CD8-positive, alpha-beta memory T cell (primary cell): ENCODE data around the gene CTNND2. TPM values are rescaled to one million over a fixed set of nuclear protein-coding genes. Genes with fewer than 3 reads are reported as not detected.
A peak's percentile ranks its signal among the peaks of the same experiment; 100 is the strongest.

Experiments
- CTCF ChIA-PET: fragments of 350-600 bp; sonication (Branson Sonifier 250); formaldehyde crosslinking; loops from one replicate; lab custom pipeline; 2021; ENCODE audit warnings: antibody characterized with exemption; lab: Charles Lee
- POLR2A ChIA-PET: fragments of 350-600 bp; sonication (Branson Sonifier 250); formaldehyde crosslinking; loops from one replicate; lab custom pipeline; 2021; ENCODE audit warnings: antibody characterized with exemption; lab: Charles Lee
- DNase-seq, 5 donors: peaks; one replicate each; pipeline versions ENCODE4 v3.0.0 to v3.0.0-alpha.2; 2020 to 2022; ENCODE audit warnings: mixed read lengths in 1 of 5
- H3K27ac ChIP-seq: one replicate; pipeline ENCODE4 v1.7.0; 2013; ENCODE audit warnings: low read depth, mild to moderate bottlenecking, low read length, moderate library complexity
- H3K27me3 ChIP-seq: 2 replicates; pipeline ENCODE4 v1.7.0; 2013; ENCODE audit warnings: low read length, mild to moderate bottlenecking; ENCODE audit not compliant: insufficient read depth, poor library complexity, severe bottlenecking
- H3K36me3 ChIP-seq: 2 replicates; pipeline ENCODE4 v1.7.0; 2013; ENCODE audit warnings: mild to moderate bottlenecking, low read length, moderate library complexity; ENCODE audit not compliant: insufficient read depth
- H3K4me1 ChIP-seq: 2 replicates; pipeline ENCODE4 v1.7.0; 2013; ENCODE audit warnings: mild to moderate bottlenecking, low read length, moderate library complexity; ENCODE audit not compliant: insufficient read depth
- H3K4me3 ChIP-seq: 2 replicates; pipeline ENCODE4 v1.7.0; 2013; ENCODE audit warnings: mild to moderate bottlenecking, low read length
- H3K9me3 ChIP-seq: 2 replicates; pipeline ENCODE4 v1.7.0; 2013; ENCODE audit warnings: mild to moderate bottlenecking, low read length
- H3K27ac Mint-ChIP-seq, 8 donors: one replicate each; pipeline ENCODE4 v1.8.0; 2020 to 2021; ENCODE audit warnings: mixed read lengths in 8 of 8, mild to moderate bottlenecking in 6 of 8, inconsistent platforms in 3 of 8, moderate library complexity in 3 of 8
- H3K27me3 Mint-ChIP-seq, 2 donors: one replicate each; pipeline ENCODE4 v1.8.0; 2020 to 2021; ENCODE audit warnings: mixed read lengths in 2 of 2, mild to moderate bottlenecking in 1 of 2, moderate library complexity in 1 of 2
- H3K36me3 Mint-ChIP-seq, 3 donors: one replicate each; pipeline ENCODE4 v1.8.0; 2020 to 2021; ENCODE audit warnings: mixed read lengths in 3 of 3, inconsistent platforms in 1 of 3, mild to moderate bottlenecking in 1 of 3
- H3K4me1 Mint-ChIP-seq, 3 donors: one replicate each; pipeline ENCODE4 v1.8.0; 2020 to 2021; ENCODE audit warnings: mixed read lengths in 3 of 3, inconsistent platforms in 1 of 3, mild to moderate bottlenecking in 1 of 3
- H3K4me3 Mint-ChIP-seq, 7 donors: one replicate each; pipeline ENCODE4 v1.8.0; 2020 to 2021; ENCODE audit warnings: mixed read lengths in 7 of 7, mild to moderate bottlenecking in 6 of 7, moderate library complexity in 4 of 7, inconsistent platforms in 2 of 7
- H3K9me3 Mint-ChIP-seq, 5 donors: one replicate each; pipeline ENCODE4 v1.8.0; 2020 to 2022; ENCODE audit warnings: mixed read lengths in 5 of 5, mild to moderate bottlenecking in 3 of 5, moderate library complexity in 2 of 5, inconsistent platforms in 1 of 5
- polyA plus RNA-seq: library from polyadenylated mRNA; unstranded; fragments of 300-500 nt; fragmentation: Illumina TruSeq; gene quantifications from one replicate; pipeline ENCODE4 v1.2.3, GENCODE V29; 2021
- total RNA-seq, 2 experiments: library from RNA; stranded (reverse); gene quantifications; one replicate each; pipeline ENCODE4 v1.2.3, GENCODE V29; 2021

Gene CTNND2
- total and polyA plus RNA-seq, 3 experiments from 2014 or later = not detected

DNA sequence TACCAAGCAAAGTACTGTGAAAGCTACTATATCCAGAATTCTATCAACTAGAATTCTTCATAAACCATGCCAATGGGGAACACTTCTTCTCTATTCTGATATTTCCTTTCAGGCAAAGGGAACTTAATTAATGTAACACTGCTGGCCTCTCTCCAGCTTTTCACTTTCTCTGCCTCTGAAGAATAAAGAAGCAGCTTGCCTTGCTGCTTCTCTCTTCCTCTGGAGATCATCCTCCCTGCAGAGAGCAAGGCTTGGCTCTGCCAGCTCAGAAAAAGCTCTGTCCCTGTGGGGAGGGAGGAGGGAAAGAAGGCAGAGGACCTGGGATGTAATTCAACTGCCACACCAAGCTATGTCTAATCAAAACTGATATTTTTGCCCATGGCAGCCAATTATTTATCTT is 6.5 kb downstream of the CTNND2 start:
- no peak overlapping the region for H3K27ac ChIP-seq
- H3K4me1 Mint-ChIP-seq = peaks cover 0 to 2% (median 0%) of the 10 kb centered on the region in 3 donors
- no peaks in the 10 kb centered on the region for H3K36me3 Mint-ChIP-seq
- H3K27me3 ChIP-seq = no peaks in the 10 kb centered on the region
- DNase-seq = no peak
- H3K4me3 Mint-ChIP-seq = no peak overlapping the region
- H3K9me3 Mint-ChIP-seq = peaks cover 7 to 18% (median 9%) of the 10 kb centered on the region in 5 donors
- no peaks in the 10 kb centered on the region for H3K4me1 ChIP-seq
- no peak overlapping the region for H3K27ac Mint-ChIP-seq
- no peak overlapping the region for H3K4me3 ChIP-seq
- H3K27me3 Mint-ChIP-seq = peaks cover 10 to 11% of the 10 kb centered on the region in 2 donors
- ChIA-PET CTCF (no interaction called here), POLR2A (no interaction called here)
- H3K36me3 ChIP-seq = no peaks in the 10 kb centered on the region
- H3K9me3 ChIP-seq = no peaks in the 10 kb centered on the region

DNA sequence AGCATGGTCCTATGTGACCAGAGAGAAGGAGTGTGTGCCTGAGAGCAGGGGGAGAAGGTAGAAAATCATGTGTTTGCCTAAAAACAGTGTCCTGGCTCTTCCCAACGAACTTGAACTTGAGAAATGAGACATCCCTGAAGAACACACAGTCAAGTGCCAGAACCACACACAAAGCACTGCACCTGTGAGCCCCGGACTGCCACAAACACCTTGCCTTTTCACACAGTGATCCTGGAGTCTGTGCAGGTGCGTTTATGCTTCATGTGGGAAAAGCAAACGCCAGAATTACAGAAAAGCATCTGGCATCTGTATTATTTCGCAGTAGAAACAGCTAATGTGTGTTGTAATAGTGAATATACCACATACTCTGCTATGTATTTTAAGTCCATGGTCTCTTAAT is 9.3 kb downstream of the CTNND2 start:
- Histone ChIP-seq H3K27ac (no peak overlapping the region), H3K27me3 (no peaks in the 10 kb centered on the region), H3K4me1 (no peaks in the 10 kb centered on the region), H3K4me3 (no peak overlapping the region), H3K9me3 (no peaks in the 10 kb centered on the region), H3K36me3 (no peaks in the 10 kb centered on the region)
- Mint-ChIP-seq H3K36me3 (no peaks in the 10 kb centered on the region), H3K4me1 (no peaks in the 10 kb centered on the region), H3K27ac (no peak overlapping the region), H3K4me3 (no peak overlapping the region), H3K9me3 (peaks cover 3 to 18% (median 7%) of the 10 kb centered on the region in 5 donors), H3K27me3 (peaks cover 0 to 2% of the 10 kb centered on the region in 2 donors)
- ChIA-PET POLR2A (no interaction called here), CTCF (no interaction called here)
- no peak for DNase-seq

DNA sequence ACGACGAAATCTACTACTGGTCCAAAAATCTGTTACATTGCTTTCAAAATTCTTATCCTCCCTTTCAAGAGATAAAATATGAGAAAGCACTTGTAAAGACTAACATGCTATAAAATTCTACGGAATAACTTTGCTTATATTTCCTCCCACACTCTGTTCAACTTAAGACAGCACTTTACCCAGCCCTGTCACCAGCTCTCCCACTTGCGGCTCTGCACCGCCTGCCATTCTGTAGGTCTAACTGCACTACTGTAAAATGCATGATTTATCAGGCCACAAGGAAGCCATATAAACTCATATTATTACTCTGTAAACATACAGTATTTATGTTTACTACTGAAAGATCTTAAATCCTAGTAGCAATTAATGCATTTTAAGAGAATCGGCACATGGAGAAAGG is 11.4 kb downstream of the CTNND2 start:
- Histone ChIP-seq H3K27ac (no peak overlapping the region), H3K9me3 (no peaks in the 10 kb centered on the region), H3K4me1 (no peaks in the 10 kb centered on the region), H3K4me3 (no peak overlapping the region), H3K36me3 (no peaks in the 10 kb centered on the region), H3K27me3 (no peaks in the 10 kb centered on the region)
- POLR2A ChIA-PET = no interaction called here
- peaks cover 5 to 13% (median 6%) of the 10 kb centered on the region in 5 donors for H3K9me3 Mint-ChIP-seq
- H3K27me3 Mint-ChIP-seq = peaks cover 0 to 2% of the 10 kb centered on the region in 2 donors
- no peak overlapping the region for H3K4me3 Mint-ChIP-seq
- no peaks in the 10 kb centered on the region for H3K36me3 Mint-ChIP-seq
- H3K4me1 Mint-ChIP-seq = no peaks in the 10 kb centered on the region
- CTCF ChIA-PET = no interaction called here
- no peak for DNase-seq
- no peak overlapping the region for H3K27ac Mint-ChIP-seq

DNA sequence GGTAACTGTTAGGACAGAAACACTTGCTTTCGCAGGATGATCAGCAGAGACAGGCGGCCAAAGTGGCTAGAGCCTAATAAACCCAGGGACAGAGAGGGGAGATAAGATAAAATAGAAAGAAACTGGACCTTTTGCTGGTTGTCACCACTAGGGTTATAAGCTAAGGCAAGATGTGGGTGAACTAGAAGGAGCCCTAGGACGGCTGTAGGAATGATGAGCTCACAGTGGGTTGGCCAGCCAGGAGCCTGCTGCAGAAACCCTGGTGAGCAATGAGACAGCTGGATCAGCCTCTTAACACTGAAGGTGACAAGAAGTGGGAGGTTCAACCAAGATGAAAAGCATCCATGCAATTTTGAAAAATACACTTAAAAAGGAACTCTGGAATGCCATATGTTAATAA is 13.5 kb downstream of the CTNND2 start:
- H3K4me1 Mint-ChIP-seq = no peaks in the 10 kb centered on the region
- DNase-seq = no peak
- peaks cover 0 to 8% (median 4%) of the 10 kb centered on the region in 5 donors for H3K9me3 Mint-ChIP-seq
- H3K36me3 ChIP-seq = no peaks in the 10 kb centered on the region
- H3K27me3 ChIP-seq = no peaks in the 10 kb centered on the region
- ChIA-PET POLR2A (no interaction called here), CTCF (no interaction called here)
- no peak overlapping the region for H3K4me3 ChIP-seq
- no peak overlapping the region for H3K4me3 Mint-ChIP-seq
- H3K36me3 Mint-ChIP-seq = no peaks in the 10 kb centered on the region
- no peaks in the 10 kb centered on the region for H3K27me3 Mint-ChIP-seq
- H3K27ac Mint-ChIP-seq = no peak overlapping the region
- no peak overlapping the region for H3K27ac ChIP-seq
- no peaks in the 10 kb centered on the region for H3K4me1 ChIP-seq
- H3K9me3 ChIP-seq = no peaks in the 10 kb centered on the region

DNA sequence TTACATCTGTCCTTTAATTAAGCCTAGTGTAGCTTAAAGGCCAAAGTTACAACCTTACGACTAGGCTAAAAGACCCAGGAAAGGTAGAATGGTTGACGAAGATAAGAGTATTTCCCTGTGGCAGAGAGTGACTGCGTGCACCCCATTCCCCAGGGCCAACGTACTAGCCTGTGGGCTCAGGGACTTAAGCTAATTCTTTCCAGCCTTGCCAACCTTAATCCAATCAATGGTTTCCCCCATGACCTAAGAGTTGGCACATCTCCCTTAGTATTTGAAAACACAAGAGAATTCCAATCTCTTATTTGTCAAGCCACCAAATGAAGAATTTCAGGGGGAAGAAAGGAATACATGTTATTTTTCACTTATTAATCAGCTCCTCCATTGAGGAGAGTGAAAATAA is 16.0 kb downstream of the CTNND2 start:
- Histone ChIP-seq H3K4me1 (no peaks in the 10 kb centered on the region), H3K27ac (no peak overlapping the region), H3K27me3 (no peaks in the 10 kb centered on the region), H3K36me3 (no peaks in the 10 kb centered on the region), H3K9me3 (no peaks in the 10 kb centered on the region), H3K4me3 (no peak overlapping the region)
- no peak overlapping the region for H3K27ac Mint-ChIP-seq
- no peak overlapping the region for H3K4me3 Mint-ChIP-seq
- H3K4me1 Mint-ChIP-seq = no peaks in the 10 kb centered on the region
- POLR2A ChIA-PET = no interaction called here
- peaks cover 0 to 11% (median 5%) of the 10 kb centered on the region in 5 donors for H3K9me3 Mint-ChIP-seq
- no peak for DNase-seq
- CTCF ChIA-PET = no interaction called here
- H3K36me3 Mint-ChIP-seq = no peaks in the 10 kb centered on the region
- H3K27me3 Mint-ChIP-seq = no peaks in the 10 kb centered on the region

DNA sequence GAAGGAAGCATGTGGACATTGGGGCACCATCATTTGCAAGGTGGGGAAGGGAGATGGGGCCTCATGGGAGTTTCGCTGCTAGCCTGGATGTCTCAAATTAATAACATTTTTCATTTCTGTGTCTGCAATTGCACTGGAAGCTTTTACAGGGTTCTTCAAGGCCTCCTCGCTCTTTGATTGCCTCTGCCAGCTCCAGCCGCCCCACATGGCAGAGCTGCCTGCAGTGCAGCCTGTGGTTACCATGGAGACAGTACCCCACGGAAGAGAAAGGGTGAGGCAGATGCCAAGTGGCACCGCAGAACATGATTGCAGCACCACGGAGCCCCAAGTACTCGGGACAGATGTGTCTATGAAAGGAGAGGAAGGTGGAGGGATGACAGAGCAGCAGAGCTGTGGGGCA is 25.4 kb downstream of the CTNND2 start:
- no peaks in the 10 kb centered on the region for H3K27me3 ChIP-seq
- H3K36me3 Mint-ChIP-seq = no peaks in the 10 kb centered on the region
- no peak overlapping the region for H3K27ac Mint-ChIP-seq
- H3K36me3 ChIP-seq = no peaks in the 10 kb centered on the region
- no peaks in the 10 kb centered on the region for H3K27me3 Mint-ChIP-seq
- H3K4me1 ChIP-seq = no peaks in the 10 kb centered on the region
- no peaks in the 10 kb centered on the region for H3K4me1 Mint-ChIP-seq
- H3K9me3 ChIP-seq = no peaks in the 10 kb centered on the region
- ChIA-PET CTCF (no interaction called here), POLR2A (no interaction called here)
- H3K4me3 ChIP-seq = no peak overlapping the region
- no peak overlapping the region for H3K27ac ChIP-seq
- no peak overlapping the region for H3K4me3 Mint-ChIP-seq
- H3K9me3 Mint-ChIP-seq = peaks cover 0 to 26% (median 8%) of the 10 kb centered on the region in 5 donors
- DNase-seq = no peak

DNA sequence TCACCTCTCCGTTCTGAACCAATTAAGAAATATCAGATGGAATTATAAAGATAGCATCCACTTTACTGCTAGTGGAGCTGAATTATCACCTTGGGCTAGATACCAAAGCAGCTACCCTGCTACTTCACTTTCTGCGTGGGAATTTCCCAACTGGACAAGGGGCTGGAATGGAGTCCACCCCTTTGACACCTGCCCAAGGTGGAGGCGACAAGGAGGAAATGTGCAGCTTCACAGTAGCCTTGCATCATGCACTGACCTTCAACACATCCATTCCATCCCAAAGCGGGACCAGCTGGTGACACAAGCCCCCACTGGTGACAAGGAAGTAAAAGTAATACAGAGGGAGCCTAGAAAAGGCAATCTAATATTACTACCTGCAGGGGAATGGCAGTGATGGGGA is 30.7 kb downstream of the CTNND2 start:
- no peaks in the 10 kb centered on the region for H3K27me3 Mint-ChIP-seq

DNA sequence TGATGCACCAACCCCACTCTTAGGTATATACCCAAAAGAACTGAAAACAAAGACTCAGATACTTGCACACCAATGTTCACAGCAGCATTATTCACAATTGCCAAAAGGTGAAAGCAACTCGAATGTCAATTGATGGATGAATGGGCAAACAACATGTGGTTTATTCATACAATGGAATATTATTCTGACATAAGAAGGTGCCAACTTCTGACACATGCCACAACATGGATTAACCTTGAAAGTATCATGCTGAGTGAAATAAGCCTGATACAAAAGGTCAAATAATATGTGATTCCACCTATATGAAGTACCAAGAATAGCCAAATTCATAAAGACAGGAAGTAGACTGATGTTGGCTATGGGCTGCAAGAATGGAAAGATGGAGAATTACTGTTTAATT is 35.0 kb downstream of the CTNND2 start:
- Histone ChIP-seq H3K36me3 (no peaks in the 10 kb centered on the region), H3K9me3 (no peaks in the 10 kb centered on the region), H3K4me3 (no peak overlapping the region), H3K27ac (no peak overlapping the region), H3K4me1 (no peaks in the 10 kb centered on the region), H3K27me3 (no peaks in the 10 kb centered on the region)
- Mint-ChIP-seq H3K27ac (no peak overlapping the region), H3K9me3 (peaks cover 6 to 13% (median 10%) of the 10 kb centered on the region in 5 donors), H3K36me3 (no peaks in the 10 kb centered on the region), H3K27me3 (no peaks in the 10 kb centered on the region), H3K4me1 (no peaks in the 10 kb centered on the region), H3K4me3 (no peak overlapping the region)
- ChIA-PET POLR2A (no interaction called here), CTCF (no interaction called here)
- DNase-seq = no peak

More for the DNA sequence above, 30.7 kb downstream of the CTNND2 start:
- ChIA-PET CTCF (no interaction called here), POLR2A (no interaction called here)
- Histone ChIP-seq H3K27me3 (no peaks in the 10 kb centered on the region), H3K9me3 (no peaks in the 10 kb centered on the region), H3K4me3 (no peak overlapping the region), H3K36me3 (no peaks in the 10 kb centered on the region), H3K27ac (no peak overlapping the region), H3K4me1 (no peaks in the 10 kb centered on the region)
- Mint-ChIP-seq H3K9me3 (peaks cover 3 to 11% (median 7%) of the 10 kb centered on the region in 5 donors), H3K27ac (no peak overlapping the region), H3K36me3 (no peaks in the 10 kb centered on the region), H3K4me1 (no peaks in the 10 kb centered on the region), H3K4me3 (no peak overlapping the region)
- DNase-seq = no peak

DNA sequence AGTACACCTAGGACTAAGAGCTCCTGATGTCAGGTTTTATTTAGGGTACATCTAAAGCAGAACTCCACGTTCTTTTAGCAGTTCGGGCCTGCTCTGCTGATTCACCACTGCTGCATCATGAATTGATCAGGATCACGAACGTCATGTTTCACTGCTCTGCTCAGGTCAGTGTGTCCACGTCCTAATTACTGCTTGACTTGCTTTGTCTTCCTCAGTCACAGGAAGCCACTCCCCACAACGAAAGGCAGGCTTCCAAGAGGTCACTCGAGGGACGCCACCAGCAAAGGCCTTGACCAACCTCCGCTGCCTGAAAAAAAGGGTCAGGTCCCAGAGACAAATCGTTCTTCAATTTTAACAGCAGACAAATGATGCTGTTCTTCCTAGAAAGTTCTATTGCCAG is 40.3 kb downstream of the CTNND2 start:
- no peaks in the 10 kb centered on the region for H3K27me3 ChIP-seq
- no peak overlapping the region for H3K4me3 ChIP-seq
- no peaks in the 10 kb centered on the region for H3K36me3 ChIP-seq
- H3K27me3 Mint-ChIP-seq = peaks cover 0 to 2% of the 10 kb centered on the region in 2 donors
- H3K4me3 Mint-ChIP-seq = no peak overlapping the region
- no peak overlapping the region for H3K27ac ChIP-seq
- CTCF ChIA-PET = no interaction called here
- no peaks in the 10 kb centered on the region for H3K4me1 ChIP-seq
- peaks cover 4 to 16% (median 9%) of the 10 kb centered on the region in 5 donors for H3K9me3 Mint-ChIP-seq
- DNase-seq = no peak
- H3K27ac Mint-ChIP-seq = peak overlapping the region in 1 of 8 donors; percentile 7
- H3K36me3 Mint-ChIP-seq = no peaks in the 10 kb centered on the region
- no peaks in the 10 kb centered on the region for H3K4me1 Mint-ChIP-seq
- H3K9me3 ChIP-seq = no peaks in the 10 kb centered on the region
- POLR2A ChIA-PET = no interaction called here
